IMR-90 (cell line): ENCODE data around the gene ZFAND4. TPM values are rescaled to one million over a fixed set of nuclear protein-coding genes. Genes with fewer than 3 reads are reported as not detected.
A peak's percentile ranks its signal among the peaks of the same experiment; 100 is the strongest.

ENCODE experiments used
- ATAC-seq: fragments of 200-7000 bp; cut with Tn5 transposase; 2 replicates; pipeline ENCODE4 v1.9.1; 2020; ENCODE audit warnings: low read depth, mild to moderate bottlenecking, moderate library complexity
- BruUV-seq: library from RNA; stranded (reverse); fragments of 400-500 nt; replicated peaks from 2 replicates; lab custom pipeline; 2021; lab: Mats Ljungman, UMichigan
- CTCF ChIA-PET: fragments of 300-600 bp; formaldehyde crosslinking; extraction: SDS; loops from one replicate; lab custom pipeline; 2021; ENCODE audit warnings: antibody characterized with exemption; lab: Yijun Ruan, JAX
- POLR2A ChIA-PET: fragments of 300-600 bp; sonication (Branson Sonifier 250); formaldehyde crosslinking; loops from one replicate; lab custom pipeline; 2022; ENCODE audit warnings: antibody characterized with exemption; ENCODE audit not compliant: unreplicated experiment; lab: Charles Lee
- DNase-seq: peaks from one replicate; pipeline ENCODE4 v3.0.0; 2013
- H2AFZ ChIP-seq: replicated peaks from 2 replicates; pipeline ENCODE3; 2013; ENCODE audit warnings: low read length, mild to moderate bottlenecking; ENCODE audit not compliant: poor library complexity
- H2AK5ac ChIP-seq: 2 replicates; pipeline ENCODE4 v1.6.1; 2013; ENCODE audit warnings: low read depth, low read length, inconsistent platforms
- H2AK9ac ChIP-seq: replicated peaks from 2 replicates; pipeline ENCODE3; 2013; ENCODE audit warnings: mild to moderate bottlenecking, low read depth, low read length, moderate library complexity; ENCODE audit not compliant: poor library complexity
- H2BK120ac ChIP-seq: 2 replicates; pipeline ENCODE4 v1.6.1; 2013; ENCODE audit warnings: low read depth, low read length, inconsistent platforms
- H2BK15ac ChIP-seq: 3 replicates; pipeline ENCODE4 v1.6.1; 2013; ENCODE audit warnings: low read depth, low read length, inconsistent platforms
- H2BK20ac ChIP-seq: 2 replicates; pipeline ENCODE4 v1.6.1; 2013; ENCODE audit warnings: low read depth, mild to moderate bottlenecking, inconsistent platforms, low read length, moderate library complexity
- H2BK5ac ChIP-seq: 2 replicates; pipeline ENCODE4 v1.6.1; 2013; ENCODE audit warnings: mild to moderate bottlenecking, low read depth, low read length, inconsistent platforms; ENCODE audit not compliant: poor library complexity, severe bottlenecking
- H3K14ac ChIP-seq: replicated peaks from 2 replicates; pipeline ENCODE4 v1.6.1; 2013; ENCODE audit warnings: low read depth, low read length, inconsistent platforms
- H3K18ac ChIP-seq: 2 replicates; pipeline ENCODE4 v1.6.1; 2013; ENCODE audit warnings: low read depth, low read length, control low read depth
- H3K23ac ChIP-seq: 2 replicates; pipeline ENCODE4 v1.6.1; 2013; ENCODE audit warnings: low read depth, low read length, inconsistent platforms
- H3K27ac ChIP-seq: 2 replicates; pipeline ENCODE4 v1.5.1; 2013; ENCODE audit warnings: mild to moderate bottlenecking, control low read depth, low read length; ENCODE audit not compliant: insufficient read depth
- H3K27me3 ChIP-seq: 2 replicates; pipeline ENCODE4 v1.6.1; 2013; ENCODE audit warnings: low read length; ENCODE audit not compliant: control insufficient read depth, insufficient read depth
- H3K36me3 ChIP-seq: 2 replicates; pipeline ENCODE4 v1.6.1; 2013; ENCODE audit warnings: low read length, mixed read lengths; ENCODE audit not compliant: control insufficient read depth, insufficient read depth
- H3K4ac ChIP-seq: 2 replicates; pipeline ENCODE4 v1.6.1; 2013; ENCODE audit warnings: low read depth, low read length, inconsistent platforms
- H3K4me1 ChIP-seq: 2 replicates; pipeline ENCODE4 v1.6.1; 2013; ENCODE audit warnings: low read length, mixed read lengths; ENCODE audit not compliant: control insufficient read depth, insufficient read depth
- H3K4me2 ChIP-seq: 2 replicates; pipeline ENCODE4 v1.6.1; 2013; ENCODE audit warnings: low read depth, mild to moderate bottlenecking, control low read depth, low read length, moderate library complexity
- H3K4me3 ChIP-seq: 2 replicates; pipeline ENCODE4 v1.5.1; 2013; ENCODE audit warnings: low read depth, mild to moderate bottlenecking, control low read depth, low read length, moderate library complexity; ENCODE audit not compliant: insufficient read depth
- H3K56ac ChIP-seq: 2 replicates; pipeline ENCODE4 v1.6.1; 2013; ENCODE audit warnings: low read length, inconsistent platforms; ENCODE audit not compliant: insufficient read depth; ENCODE audit errors: extremely low read depth
- H3K79me1 ChIP-seq, 2 experiments: 2 replicates each; pipeline ENCODE4 v1.6.1; 2013; ENCODE audit warnings: low read length in 2 of 2, inconsistent platforms in 1 of 2, low read depth in 1 of 2
- H3K9ac ChIP-seq: 2 replicates; pipeline ENCODE4 v1.6.1; 2013; ENCODE audit warnings: low read depth, low read length, control low read depth
- H3K9me1 ChIP-seq: 2 replicates; pipeline ENCODE4 v1.6.1; 2013; ENCODE audit warnings: low read length, inconsistent platforms; ENCODE audit not compliant: insufficient read depth
- H3K9me3 ChIP-seq: 2 replicates; pipeline ENCODE4 v1.6.1; 2013; ENCODE audit warnings: low read length; ENCODE audit not compliant: control insufficient read depth, insufficient read depth
- H4K20me1 ChIP-seq: 2 replicates; pipeline ENCODE4 v1.6.1; 2013; ENCODE audit warnings: low read length, inconsistent platforms; ENCODE audit not compliant: insufficient read depth
- H4K5ac ChIP-seq: 2 replicates; pipeline ENCODE4 v1.6.1; 2013; ENCODE audit warnings: mild to moderate bottlenecking, low read depth, low read length, control low read depth
- H4K8ac ChIP-seq, 2 experiments: 2 replicates each; pipeline ENCODE4 v1.6.1; 2013; ENCODE audit warnings: low read depth in 2 of 2, low read length in 2 of 2, control low read depth in 1 of 2, inconsistent platforms in 1 of 2
- H4K91ac ChIP-seq: 2 replicates; pipeline ENCODE4 v1.6.1; 2013; ENCODE audit warnings: low read depth, low read length, inconsistent platforms; ENCODE audit not compliant: insufficient read depth
- BHLHE40 ChIP-seq: fragments of 150-350 bp; IDR thresholded peaks from 2 replicates; pipeline ENCODE4 v1.6.1; 2016; ENCODE audit warnings: mild to moderate bottlenecking, low read depth, low read length
- CEBPB ChIP-seq: IDR thresholded peaks from 2 replicates; pipeline ENCODE4 v1.6.1; 2012; ENCODE audit warnings: low read depth, low read length, improper control_type of control experiment
- CHD1 ChIP-seq: IDR thresholded peaks from 2 replicates; pipeline ENCODE4 v1.6.1; 2012; ENCODE audit warnings: low read depth, low read length, improper control_type of control experiment
- FOS ChIP-seq: fragments of 150-350 bp; IDR thresholded peaks from 2 replicates; pipeline ENCODE4 v1.6.1; 2016; ENCODE audit warnings: low read depth, low read length
- MAFK ChIP-seq: IDR thresholded peaks from 2 replicates; pipeline ENCODE4 v1.6.1; 2012; ENCODE audit warnings: low read depth, low read length, improper control_type of control experiment
- MAZ ChIP-seq: IDR thresholded peaks from 2 replicates; pipeline ENCODE4 v1.6.1; 2012; ENCODE audit warnings: low read depth, mild to moderate bottlenecking, low read length, improper control_type of control experiment, moderate library complexity, borderline replicate concordance
- MXI1 ChIP-seq: IDR thresholded peaks from 2 replicates; pipeline ENCODE4 v1.6.1; 2012; ENCODE audit warnings: low read depth, mild to moderate bottlenecking, low read length, moderate library complexity, borderline replicate concordance
- POLR2A ChIP-seq: IDR thresholded peaks from 2 replicates; pipeline ENCODE4 v1.6.1; 2012; ENCODE audit warnings: mild to moderate bottlenecking, low read depth, low read length
- RAD21 ChIP-seq: IDR thresholded peaks from 2 replicates; pipeline ENCODE4 v1.6.1; 2012; ENCODE audit warnings: low read length, improper control_type of control experiment
- RCOR1 ChIP-seq: IDR thresholded peaks from 2 replicates; pipeline ENCODE4 v1.6.1; 2012; ENCODE audit warnings: mild to moderate bottlenecking, low read length, improper control_type of control experiment; ENCODE audit not compliant: insufficient replicate concordance
- RFX5 ChIP-seq: IDR thresholded peaks from 2 replicates; pipeline ENCODE4 v1.8.0; 2012; ENCODE audit warnings: low read depth, mild to moderate bottlenecking, low read length, moderate library complexity
- SMC3 ChIP-seq: fragments of 150-350 bp; IDR thresholded peaks from 2 replicates; pipeline ENCODE4 v1.6.1; 2016; ENCODE audit warnings: low read depth, mild to moderate bottlenecking, antibody characterized with exemption, low read length, moderate library complexity
- WGBS, 2 experiments: methylation state at CpG; one replicate each; pipeline versions ENCODE4 v1.1.5 to v1.1.7; 2013; ENCODE audit warnings: missing lambda C conversion rate in 2 of 2; ENCODE audit not compliant: insufficient read length in 1 of 2; ENCODE audit errors: extremely low coverage in 2 of 2; 5-methylcytosine and 5-hydroxymethylcytosine counted together
- dilution Hi-C: fragments of 300-500 bp; cut with HindIII; formaldehyde crosslinking; loops from one replicate; pipeline ENCODE4 v1.14.3; 2018; ENCODE audit warnings: low sequenced_read_pairs; ENCODE audit not compliant: unreplicated experiment
- in situ Hi-C: fragments of 300-500 bp; cut with MboI; formaldehyde crosslinking; loops from 3 replicates; pipeline ENCODE4 v1.14.3; 2019; ENCODE audit warnings: low sequenced_read_pairs, inconsistent platforms, mixed read lengths
- intact Hi-C: fragments of 100-400 bp; cut with micrococcal nuclease; formaldehyde crosslinking; loops from 2 replicates; pipeline ENCODE4 v1.10.0; 2022
- polyA plus RNA-seq, 3 experiments: library from polyadenylated mRNA; depleted of rRNA; stranded (reverse); fragments of >200 nt; gene quantifications; 2 replicates each; pipeline ENCODE4 v1.2.3, GENCODE V29; 2012; ENCODE audit warnings: low replicate concordance in 1 of 3
- total RNA-seq: library from RNA; depleted of rRNA; stranded (reverse); fragments of >200 nt; gene quantifications from 2 replicates; pipeline ENCODE4 v1.2.3, GENCODE V29; 2012
- TF ChIP-seq, protein P1 (sequence below): fragments of 150-350 bp; IDR thresholded peaks from 2 replicates; pipeline ENCODE4 v1.6.1; 2016; ENCODE audit warnings: low read depth, mild to moderate bottlenecking, low read length, moderate library complexity, borderline replicate concordance
- TF ChIP-seq, protein P2 (sequence below): conservative IDR thresholded peaks from 2 replicates; pipeline ENCODE4 v1.5.1; 2012; ENCODE audit warnings: mild to moderate bottlenecking, low read depth, low read length, improper control_type of control experiment

The ZFAND4 gene
- total and polyA plus RNA-seq, 2 of the 4 experiments (the other 2 are of a cell fraction) = 2.0 to 3.4 TPM

DNA sequence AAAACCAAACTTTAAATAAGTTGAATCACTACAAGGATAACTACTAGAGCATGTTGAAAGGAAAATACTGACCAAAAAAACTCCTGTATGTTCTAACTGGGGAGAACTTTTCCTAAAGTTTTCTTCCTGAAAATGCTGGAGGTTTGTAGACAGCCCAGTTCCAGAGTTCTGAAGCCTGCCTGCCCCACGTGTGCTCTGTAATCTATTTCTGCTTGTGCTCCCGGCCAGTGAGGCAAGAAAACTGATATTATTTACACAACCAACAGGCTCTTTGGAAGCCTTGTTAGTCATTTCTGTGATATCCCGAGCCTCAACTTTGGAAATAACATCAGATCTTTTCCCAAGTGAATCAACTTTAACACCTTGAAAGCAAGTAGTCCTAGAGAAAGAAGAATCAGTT is 46.7 kb downstream of the ZFAND4 start:
- H2AK5ac ChIP-seq = no peak overlapping the region
- ChIA-PET CTCF (no interaction called here), POLR2A (no interaction called here)
- no peak overlapping the region for H2BK5ac ChIP-seq
- no peak overlapping the region for H2BK120ac ChIP-seq
- no peaks in the 10 kb centered on the region for H3K9me3 ChIP-seq
- H3K36me3 ChIP-seq = 0 out of 2 replicates have a peak, but pooled peaks cover 1% of the 10 kb centered on the region
- H2BK20ac ChIP-seq = no peak overlapping the region
- H4K8ac ChIP-seq = no peak overlapping the region
- no peak overlapping the region for H3K4ac ChIP-seq
- H4K5ac ChIP-seq = no peak overlapping the region
- H4K20me1 ChIP-seq = no peaks in the 10 kb centered on the region
- in situ Hi-C loops (no loop called here), intact Hi-C loops (no loop called here), dilution Hi-C loops (no loop called here)
- H3K14ac ChIP-seq = no peak overlapping the region
- no peak overlapping the region for H2BK15ac ChIP-seq
- no peaks in the 10 kb centered on the region for H3K27me3 ChIP-seq
- no TSS peak for BruUV-seq
- H3K56ac ChIP-seq = no peak overlapping the region
- TF ChIP-seq MAFK (no peak), MXI1 (no peak), POLR2A (no peak), RCOR1 (no peak), RAD21 (no peak), BHLHE40 (no peak), CEBPB (no peak), SMC3 (no peak), CHD1 (no peak), RFX5 (no peak), MAZ (no peak), FOS (no peak)
- TF ChIP-seq, protein P1, sequence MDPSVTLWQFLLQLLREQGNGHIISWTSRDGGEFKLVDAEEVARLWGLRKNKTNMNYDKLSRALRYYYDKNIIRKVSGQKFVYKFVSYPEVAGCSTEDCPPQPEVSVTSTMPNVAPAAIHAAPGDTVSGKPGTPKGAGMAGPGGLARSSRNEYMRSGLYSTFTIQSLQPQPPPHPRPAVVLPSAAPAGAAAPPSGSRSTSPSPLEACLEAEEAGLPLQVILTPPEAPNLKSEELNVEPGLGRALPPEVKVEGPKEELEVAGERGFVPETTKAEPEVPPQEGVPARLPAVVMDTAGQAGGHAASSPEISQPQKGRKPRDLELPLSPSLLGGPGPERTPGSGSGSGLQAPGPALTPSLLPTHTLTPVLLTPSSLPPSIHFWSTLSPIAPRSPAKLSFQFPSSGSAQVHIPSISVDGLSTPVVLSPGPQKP = no peak
- TF ChIP-seq, protein P2, sequence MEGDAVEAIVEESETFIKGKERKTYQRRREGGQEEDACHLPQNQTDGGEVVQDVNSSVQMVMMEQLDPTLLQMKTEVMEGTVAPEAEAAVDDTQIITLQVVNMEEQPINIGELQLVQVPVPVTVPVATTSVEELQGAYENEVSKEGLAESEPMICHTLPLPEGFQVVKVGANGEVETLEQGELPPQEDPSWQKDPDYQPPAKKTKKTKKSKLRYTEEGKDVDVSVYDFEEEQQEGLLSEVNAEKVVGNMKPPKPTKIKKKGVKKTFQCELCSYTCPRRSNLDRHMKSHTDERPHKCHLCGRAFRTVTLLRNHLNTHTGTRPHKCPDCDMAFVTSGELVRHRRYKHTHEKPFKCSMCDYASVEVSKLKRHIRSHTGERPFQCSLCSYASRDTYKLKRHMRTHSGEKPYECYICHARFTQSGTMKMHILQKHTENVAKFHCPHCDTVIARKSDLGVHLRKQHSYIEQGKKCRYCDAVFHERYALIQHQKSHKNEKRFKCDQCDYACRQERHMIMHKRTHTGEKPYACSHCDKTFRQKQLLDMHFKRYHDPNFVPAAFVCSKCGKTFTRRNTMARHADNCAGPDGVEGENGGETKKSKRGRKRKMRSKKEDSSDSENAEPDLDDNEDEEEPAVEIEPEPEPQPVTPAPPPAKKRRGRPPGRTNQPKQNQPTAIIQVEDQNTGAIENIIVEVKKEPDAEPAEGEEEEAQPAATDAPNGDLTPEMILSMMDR = no peak
- 60% methylated on average over 1 of the region's 3 CpGs; no CpG with 5 or more reads in 1 of the 2 experiments for WGBS, 2 experiments
- ATAC-seq (peak; percentile 53; the same call in 1 of the 2 replicates), DNase-seq (no peak)
- no peak overlapping the region for H3K23ac ChIP-seq
- no peak overlapping the region for H3K4me3 ChIP-seq
- H3K4me1 ChIP-seq = no peaks in the 10 kb centered on the region
- no peak overlapping the region for H3K27ac ChIP-seq
- H4K91ac ChIP-seq = no peak overlapping the region
- no peak overlapping the region for H2AFZ ChIP-seq
- H3K18ac ChIP-seq = no peak overlapping the region
- no peaks in the 10 kb centered on the region for H3K9me1 ChIP-seq
- no peaks in the 10 kb centered on the region for H3K79me1 ChIP-seq
- H3K4me2 ChIP-seq = no peak overlapping the region
- H3K9ac ChIP-seq = no peak overlapping the region
- H2AK9ac ChIP-seq = no peak overlapping the region
